Measurements from ENCODE around the gene ARL15. TPM values are rescaled to one million over a fixed set of nuclear protein-coding genes. Genes with fewer than 3 reads are reported as not detected.

ARL15 gene
- total and polyA plus RNA-seq, 9 of the 15 experiments (the other 6 are each of a cell fraction or from before 2014, with no cell fraction given) = 18.5 to 80.4 (median 57.0) TPM

GRCh38 chr5:54045077-54045792 lies 265.1 kb downstream of the ARL15 start:
- FAIRE-seq = no peak
- CTCF ChIA-PET (ENCODE audit: low intra/inter-chr PET ratio) = no interaction called here
- BruUV-seq (replicated peaks) = no TSS peak
- TF ChIP-seq L3MBTL2 (IDR thresholded peaks at IDR 0.05) (no peak), CHAMP1 (IDR thresholded peaks at IDR 0.05) (no peak), LEF1 (IDR thresholded peaks at IDR 0.05) (no peak), ZNF197 (CRISPR knock-in tag; IDR thresholded peaks at IDR 0.05; ENCODE audit: low read depth) (no peak), SLC30A9 (CRISPR knock-in tag; IDR thresholded peaks at IDR 0.05) (no peak), NKRF (IDR thresholded peaks at IDR 0.05; ENCODE audit: borderline replicate concordance) (no peak), CBX1 (IDR thresholded peaks at IDR 0.05; ENCODE audit: low read depth) (no peak), DPF2 (IDR thresholded peaks at IDR 0.05) (no peak), CREB3L1 (IDR thresholded peaks at IDR 0.05; ENCODE audit: borderline replicate concordance, low read depth) (no peak), ILK (tag; IDR thresholded peaks at IDR 0.05; ENCODE audit: borderline replicate concordance, low read depth) (no peak), TRIM28 (IDR thresholded peaks at IDR 0.05) (no peak), E2F8 (IDR thresholded peaks at IDR 0.05; ENCODE audit: low read depth, partially characterized antibody) (no peak), ETV1 (tag; conservative IDR thresholded peaks at IDR 0.05; ENCODE audit: low read depth) (no peak)

More at GRCh38 chr5:54045077-54045792, 265.1 kb downstream of the ARL15 start:
- H2AFZ ChIP-seq (ENCODE audit: low read depth, low read length) = no peak overlapping the region
- DNase-seq (ENCODE audit: extremely low read depth in 1 of 4, low spot score in 3 of 4) = no peak
- 92% methylated on average over 4 of the region's 4 CpGs for WGBS (ENCODE audit: insufficient coverage, low coverage, missing lambda C conversion rate)
- H4K20me1 ChIP-seq (replicated peaks; ENCODE audit: control insufficient read depth, insufficient read depth, low read length) = no peaks in the 10 kb centered on the region; the same call in 1 of the 2 replicates
- POLR2A ChIA-PET = no interaction called here
- no peaks in the 10 kb centered on the region for H3K9me1 ChIP-seq (ENCODE audit: control insufficient read depth, insufficient read depth, low read length)
- in situ Hi-C loops (cut with MboI) (no loop called here), intact Hi-C loops (cut with micrococcal nuclease) (no loop called here)
- H3K4me2 ChIP-seq (ENCODE audit: insufficient read depth, low read length) = no peak overlapping the region
- no peaks in the 10 kb centered on the region for H3K9me3 ChIP-seq (replicated peaks; ENCODE audit: control insufficient read depth, insufficient read depth, low read depth, low read length)
- H3K4me1 ChIP-seq (replicated peaks in 1 of 2; ENCODE audit: control insufficient read depth in 2 of 2, insufficient read depth in 2 of 2, low read length in 2 of 2) = no peaks in the 10 kb centered on the region
- no peak overlapping the region for H3K4me3 ChIP-seq
- H3K79me2 ChIP-seq (ENCODE audit: control insufficient read depth, insufficient read depth, low read length) = peaks cover 3% of the 10 kb centered on the region; the same call in 1 of the 3 replicates
- H3K9ac ChIP-seq (ENCODE audit: insufficient read depth in 1 of 2, low read depth in 2 of 2, low read length in 2 of 2) = no peak overlapping the region
- no peak overlapping the region for H3K27ac ChIP-seq (ENCODE audit: extremely low read depth, low read depth, low read length)
- H3K27me3 ChIP-seq (ENCODE audit: control insufficient read depth in 2 of 2, insufficient read depth in 2 of 2, low read length in 2 of 2) = no peaks in the 10 kb centered on the region
- peaks cover 2% of the 10 kb centered on the region; the same call in 1 of the 3 replicates for H3K36me3 ChIP-seq (ENCODE audit: control insufficient read depth, insufficient read depth, low read length)
- ATAC-seq = no peak

Data from K562 (cell line).